Small intestine (tissue), 7 donors: Measurements from ENCODE around the gene ARHGAP24. TPM values are rescaled to one million over a fixed set of nuclear protein-coding genes. Genes with fewer than 3 reads are reported as not detected.

Experiments used
- DNase-seq, 2 donors: peaks; one replicate each; pipeline versions ENCODE4 v3.0.0 to v3.0.0-alpha.2; 2013
- FAIRE-seq: peaks from 2 replicates; lab custom pipeline; 2012; peaks lifted over from hg19 to GRCh38; lab: Jason Lieb, UNC
- H3K27ac ChIP-seq, 3 donors: one replicate each; pipeline ENCODE4 v1.5.1; 2013; ENCODE audit warnings: low read length in 2 of 3, mild to moderate bottlenecking in 2 of 3, control low read depth in 1 of 3, inconsistent platforms in 1 of 3, low read depth in 1 of 3, moderate library complexity in 1 of 3
- H3K27me3 ChIP-seq, 3 donors: one replicate each; pipeline ENCODE4 v1.6.1; 2013; ENCODE audit warnings: low read length in 3 of 3, inconsistent platforms in 1 of 3; ENCODE audit not compliant: control insufficient read depth in 3 of 3, insufficient read depth in 3 of 3
- H3K36me3 ChIP-seq, 3 donors: one replicate each; pipeline ENCODE4 v1.6.1; 2013; ENCODE audit warnings: low read length in 3 of 3, inconsistent platforms in 1 of 3, low read depth in 1 of 3, mild to moderate bottlenecking in 1 of 3, moderate library complexity in 1 of 3; ENCODE audit not compliant: control insufficient read depth in 3 of 3, insufficient read depth in 2 of 3
- H3K4me1 ChIP-seq, 3 donors: one replicate each; pipeline ENCODE4 v1.6.1; 2013; ENCODE audit warnings: low read length in 2 of 3, inconsistent platforms in 1 of 3, low read depth in 1 of 3, mild to moderate bottlenecking in 1 of 3, moderate library complexity in 1 of 3; ENCODE audit not compliant: control insufficient read depth in 3 of 3, insufficient read depth in 2 of 3
- H3K4me3 ChIP-seq, 3 donors: one replicate each; pipeline ENCODE4 v1.5.1; 2013; ENCODE audit warnings: low read length in 3 of 3, control low read depth in 1 of 3, inconsistent platforms in 1 of 3, low read depth in 1 of 3, mild to moderate bottlenecking in 1 of 3, moderate library complexity in 1 of 3
- H3K9me3 ChIP-seq, 2 donors: one replicate each; pipeline ENCODE4 v1.6.1; 2013; ENCODE audit warnings: low read depth in 1 of 2, low read length in 1 of 2; ENCODE audit not compliant: control insufficient read depth in 2 of 2, insufficient read depth in 1 of 2
- WGBS, 3 donors: extraction: QIAGEN DNeasy Blood & Tissue Kit; methylation state at CpG; one replicate each; pipeline ENCODE4 v1.1.7; 2013; 5-methylcytosine and 5-hydroxymethylcytosine counted together
- polyA plus RNA-seq, 4 donors: library from polyadenylated mRNA; stranded (reverse) in 3 of 4; unstranded in 1 of 4; fragments of 200-250 nt in 3 of 4; fragments of 120-200 nt in 1 of 4; gene quantifications; one replicate each; pipeline versions ENCODE4 v1.2.1 to v1.2.3, GENCODE V29; 2013
- donor health status: healthy with polysubstance abuse.
- donor health status: control.
- donor health status: control.
- donor health status: Bipolar disorder and iron deficiency.
- donor health status: healthy.

The ARHGAP24 gene
- polyA plus RNA-seq, 4 donors: 1.1 to 4.0 (median 3.8) TPM

- H3K9me3 ChIP-seq: no peaks in the 10 kb centered on the region
- no peaks in the 10 kb centered on the region for H3K27me3 ChIP-seq
- 24 to 47% (median 35%) methylated on average over 1 of the region's 1 CpG for WGBS, 3 donors
- H3K4me1 ChIP-seq: peaks cover 0 to 23% (median 14%) of the 10 kb centered on the region in 3 donors
- DNase-seq: no peak
- no peak overlapping the region for H3K27ac ChIP-seq
- no peak overlapping the region for H3K4me3 ChIP-seq
- no peak for FAIRE-seq
- no peaks in the 10 kb centered on the region for H3K36me3 ChIP-seq
Measured at GRCh38 chr4:85823295-85823694, 348.3 kb downstream of the ARHGAP24 start.

- H3K27ac ChIP-seq: no peak overlapping the region
Measured at GRCh38 chr4:85824166-85824945, 349.4 kb downstream of the ARHGAP24 start.

GRCh38 chr4:85826060-85826678 is 351.2 kb downstream of the ARHGAP24 start:
- 9 to 22% (median 9%) methylated on average over 7 of the region's 7 CpGs for WGBS, 3 donors

More at GRCh38 chr4:85824166-85824945, 349.4 kb downstream of the ARHGAP24 start:
- no peak for FAIRE-seq
- no peaks in the 10 kb centered on the region for H3K27me3 ChIP-seq
- DNase-seq: no peak
- WGBS, 3 donors: 72 to 85% (median 84%) methylated on average over 5 of the region's 5 CpGs
- no peaks in the 10 kb centered on the region for H3K36me3 ChIP-seq
- peaks cover 0 to 23% (median 14%) of the 10 kb centered on the region in 3 donors for H3K4me1 ChIP-seq
- H3K9me3 ChIP-seq: no peaks in the 10 kb centered on the region
- H3K4me3 ChIP-seq: no peak overlapping the region

GRCh38 chr4:85828027-85828890 is 353.3 kb downstream of the ARHGAP24 start:
- peak overlapping the region in 1 of 3 donors; percentile 22 for H3K4me3 ChIP-seq
- H3K27me3 ChIP-seq: no peaks in the 10 kb centered on the region
- DNase-seq (no peak), FAIRE-seq (peak; percentile 81)
- H3K4me1 ChIP-seq: peaks cover 0 to 21% (median 13%) of the 10 kb centered on the region in 3 donors
- peak overlapping the region in 2 of 3 donors; percentile 63 to 71 for H3K27ac ChIP-seq
- no peaks in the 10 kb centered on the region for H3K9me3 ChIP-seq
- H3K36me3 ChIP-seq: no peaks in the 10 kb centered on the region
- WGBS, 3 donors: 59 to 62% (median 60%) methylated on average over 13 of the region's 13 CpGs

More at GRCh38 chr4:85826060-85826678, 351.2 kb downstream of the ARHGAP24 start:
- H3K9me3 ChIP-seq: no peaks in the 10 kb centered on the region
- DNase-seq (peak; percentile 48 to 74), FAIRE-seq (no peak)
- H3K4me3 ChIP-seq: no peak overlapping the region
- H3K27me3 ChIP-seq: no peaks in the 10 kb centered on the region
- H3K4me1 ChIP-seq: peaks cover 0 to 23% (median 14%) of the 10 kb centered on the region in 3 donors
- H3K36me3 ChIP-seq: no peaks in the 10 kb centered on the region
- peak overlapping the region in 2 of 3 donors; percentile 39 to 71 for H3K27ac ChIP-seq

DNA sequence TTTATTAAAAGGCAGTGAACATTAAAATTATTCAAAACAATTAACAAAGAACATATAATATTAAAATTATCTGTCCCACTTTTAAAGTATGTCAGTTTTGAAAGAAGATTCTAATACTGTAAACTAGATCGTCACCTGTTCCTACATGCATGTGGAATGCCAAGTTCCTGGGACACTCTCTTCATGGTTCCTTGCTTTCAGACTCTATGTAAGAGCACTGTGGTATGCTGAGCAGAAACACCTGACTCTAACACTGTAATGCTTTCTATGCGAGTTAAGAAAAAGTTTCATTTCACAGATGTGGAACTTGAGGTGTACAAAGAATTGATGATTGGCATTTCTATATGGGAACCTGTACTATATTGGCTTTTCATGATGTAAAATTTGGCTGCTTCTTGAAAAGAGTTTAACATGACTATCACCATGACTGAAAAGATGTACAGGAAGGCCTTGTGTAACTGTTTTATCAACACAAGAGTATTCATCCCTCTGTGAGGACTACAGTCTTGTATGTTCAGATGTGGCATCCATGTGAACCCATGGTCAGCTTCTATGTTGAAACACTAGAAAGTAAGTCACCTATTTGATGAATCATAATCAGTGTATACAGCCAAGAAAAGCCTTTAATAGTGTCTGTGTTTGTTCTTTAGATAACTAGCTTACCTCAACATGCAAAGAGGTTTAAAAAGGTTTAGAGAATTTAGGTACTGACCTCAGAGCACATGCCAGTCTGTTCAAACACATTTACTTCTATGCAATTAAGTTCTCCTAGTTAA is 354.5 kb downstream of the ARHGAP24 start:
- WGBS, 3 donors: 67 to 86% (median 67%) methylated on average over 2 of the region's 2 CpGs
- no peak for DNase-seq
- Histone ChIP-seq H3K27me3 (no peaks in the 10 kb centered on the region), H3K4me3 (no peak overlapping the region), H3K4me1 (peaks cover 0 to 18% (median 9%) of the 10 kb centered on the region in 3 donors), H3K9me3 (no peaks in the 10 kb centered on the region), H3K36me3 (no peaks in the 10 kb centered on the region), H3K27ac (no peak overlapping the region)
- no peak for FAIRE-seq

- no peak overlapping the region for H3K4me3 ChIP-seq
- H3K36me3 ChIP-seq: no peaks in the 10 kb centered on the region
- H3K27me3 ChIP-seq: no peaks in the 10 kb centered on the region
- no peak overlapping the region for H3K27ac ChIP-seq
- WGBS, 3 donors: 70 to 89% (median 85%) methylated on average over 3 of the region's 3 CpGs
- peaks cover 0 to 10% (median 6%) of the 10 kb centered on the region in 3 donors for H3K4me1 ChIP-seq
- DNase-seq (no peak), FAIRE-seq (no peak)
- H3K9me3 ChIP-seq: no peaks in the 10 kb centered on the region
Measured at GRCh38 chr4:85831647-85832046, 356.7 kb downstream of the ARHGAP24 start.

DNA sequence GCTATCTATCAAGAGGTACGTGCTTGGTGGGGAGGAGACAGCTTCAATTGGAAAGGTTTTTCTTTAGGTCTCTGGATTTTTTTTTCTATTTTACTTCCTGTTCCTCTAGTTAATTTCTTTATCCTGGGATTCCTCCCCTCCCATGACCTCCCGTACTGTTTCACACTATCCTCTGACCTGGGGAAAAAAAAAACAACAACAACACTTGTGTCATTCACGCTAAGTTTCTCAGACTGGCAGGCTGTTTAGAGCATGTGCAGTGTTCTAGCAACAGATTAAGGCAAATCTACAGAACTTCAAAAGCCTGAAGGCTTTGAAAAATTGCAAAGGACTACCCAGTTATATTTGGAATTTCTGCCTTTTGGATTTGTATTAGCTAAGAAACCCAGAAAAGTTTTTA is 358.4 kb downstream of the ARHGAP24 start:
- no peak for FAIRE-seq
- Histone ChIP-seq H3K4me3 (no peak overlapping the region), H3K4me1 (peaks cover 0 to 4% (median 0%) of the 10 kb centered on the region in 3 donors), H3K27me3 (no peaks in the 10 kb centered on the region), H3K9me3 (no peaks in the 10 kb centered on the region), H3K27ac (no peak overlapping the region), H3K36me3 (no peaks in the 10 kb centered on the region)
- no peak for DNase-seq
- WGBS, 3 donors: 13 to 29% (median 27%) methylated on average over 3 of the region's 3 CpGs
